Panc1 (cell line): ENCODE measurements around the gene RDH13.
"Not testable (repeated sequence)": the region's sequence is repeated elsewhere in the genome, so short reads cannot be mapped to it uniquely, and the experiment has no call there.

Experiments used
- TCF7L2 ChIP-seq: IDR thresholded peaks from 2 replicates; pipeline ENCODE4 v1.6.1; 2011; ENCODE audit warnings: mild to moderate bottlenecking, low read depth, low read length, inconsistent platforms
- TF ChIP-seq, protein P1 (sequence below): fragments of 450-650 bp; IDR thresholded peaks from 2 replicates; pipeline ENCODE4 v1.5.1; 2017; ENCODE audit warnings: mild to moderate bottlenecking

- TF ChIP-seq, protein P1, sequence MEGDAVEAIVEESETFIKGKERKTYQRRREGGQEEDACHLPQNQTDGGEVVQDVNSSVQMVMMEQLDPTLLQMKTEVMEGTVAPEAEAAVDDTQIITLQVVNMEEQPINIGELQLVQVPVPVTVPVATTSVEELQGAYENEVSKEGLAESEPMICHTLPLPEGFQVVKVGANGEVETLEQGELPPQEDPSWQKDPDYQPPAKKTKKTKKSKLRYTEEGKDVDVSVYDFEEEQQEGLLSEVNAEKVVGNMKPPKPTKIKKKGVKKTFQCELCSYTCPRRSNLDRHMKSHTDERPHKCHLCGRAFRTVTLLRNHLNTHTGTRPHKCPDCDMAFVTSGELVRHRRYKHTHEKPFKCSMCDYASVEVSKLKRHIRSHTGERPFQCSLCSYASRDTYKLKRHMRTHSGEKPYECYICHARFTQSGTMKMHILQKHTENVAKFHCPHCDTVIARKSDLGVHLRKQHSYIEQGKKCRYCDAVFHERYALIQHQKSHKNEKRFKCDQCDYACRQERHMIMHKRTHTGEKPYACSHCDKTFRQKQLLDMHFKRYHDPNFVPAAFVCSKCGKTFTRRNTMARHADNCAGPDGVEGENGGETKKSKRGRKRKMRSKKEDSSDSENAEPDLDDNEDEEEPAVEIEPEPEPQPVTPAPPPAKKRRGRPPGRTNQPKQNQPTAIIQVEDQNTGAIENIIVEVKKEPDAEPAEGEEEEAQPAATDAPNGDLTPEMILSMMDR: not testable (repeated sequence)
- TF ChIP-seq TCF7L2: not testable (repeated sequence)
These were observed 42.6 kb downstream of the RDH13 start for GRCh38 chr19:55020351-55020750.
